Subcutaneous abdominal adipose tissue (tissue), 5 donors: ENCODE measurements around the gene JOSD1.

ENCODE experiments used
- H3K27ac ChIP-seq: one replicate; pipeline ENCODE4 v1.7.0; 2013; ENCODE audit warnings: low read depth, mild to moderate bottlenecking, inconsistent platforms, low read length, moderate library complexity
- H3K27me3 ChIP-seq, 5 donors: one replicate each; pipeline ENCODE4 v1.7.0; 2013; ENCODE audit warnings: low read length in 5 of 5, inconsistent platforms in 1 of 5; ENCODE audit not compliant: control insufficient read depth in 5 of 5, insufficient read depth in 4 of 5
- H3K36me3 ChIP-seq, 5 donors: one replicate each; pipeline ENCODE4 v1.7.0; 2013; ENCODE audit warnings: low read length in 5 of 5; ENCODE audit not compliant: control insufficient read depth in 5 of 5, insufficient read depth in 5 of 5
- H3K4me1 ChIP-seq, 5 donors: one replicate each; pipeline ENCODE4 v1.7.0; 2013; ENCODE audit warnings: low read length in 5 of 5, mild to moderate bottlenecking in 3 of 5, moderate library complexity in 1 of 5; ENCODE audit not compliant: control insufficient read depth in 5 of 5, insufficient read depth in 5 of 5
- H3K4me3 ChIP-seq, 5 donors: one replicate each; pipeline ENCODE4 v1.7.0; 2013; ENCODE audit warnings: low read length in 5 of 5, low read depth in 1 of 5
- H3K9ac ChIP-seq, 5 donors: one replicate each; pipeline ENCODE4 v1.7.0; 2013; ENCODE audit warnings: low read length in 5 of 5, mild to moderate bottlenecking in 4 of 5, moderate library complexity in 3 of 5
- H3K9me3 ChIP-seq, 5 donors: one replicate each; pipeline ENCODE4 v1.7.0; 2013; ENCODE audit warnings: low read length in 5 of 5; ENCODE audit not compliant: control insufficient read depth in 5 of 5
- donor health status: healthy.
- donor health status: healthy.
- donor health status: healthy.
- donor health status: healthy.
- donor health status: healthy.

Gene JOSD1

GRCh38 chr22:38638728-38639127 is 62.0 kb downstream of the JOSD1 start:
- no peak overlapping the region for H3K9ac ChIP-seq
- no peaks in the 10 kb centered on the region for H3K27me3 ChIP-seq
- H3K4me3 ChIP-seq = no peak overlapping the region
- H3K36me3 ChIP-seq = no peaks in the 10 kb centered on the region
- H3K9me3 ChIP-seq = no peaks in the 10 kb centered on the region
- H3K27ac ChIP-seq = no peak overlapping the region
- H3K4me1 ChIP-seq = no peaks in the 10 kb centered on the region

GRCh38 chr22:38638216-38638615 is 62.5 kb downstream of the JOSD1 start:
- Histone ChIP-seq H3K9ac (no peak overlapping the region), H3K4me3 (no peak overlapping the region), H3K4me1 (no peaks in the 10 kb centered on the region), H3K36me3 (no peaks in the 10 kb centered on the region), H3K9me3 (no peaks in the 10 kb centered on the region), H3K27ac (no peak overlapping the region), H3K27me3 (no peaks in the 10 kb centered on the region)
